Stimulated activated CD4-positive, alpha-beta T cell treated with anti-CD3 and anti-CD28 coated beads, Interleukin-1b, Interleukin-23, amount 100 ng/mL, for 24 hours (primary cell): Measurements from ENCODE around the gene APOOL.
A peak's percentile ranks its signal among the peaks of the same experiment; 100 is the strongest.
"Not testable (repeated sequence)": the region's sequence is repeated elsewhere in the genome, so short reads cannot be mapped to it uniquely, and the experiment has no call there.

Source experiments
- DNase-seq, 4 experiments: peaks; one replicate each; pipeline ENCODE4 v3.0.0-alpha.2; 2020; ENCODE audit warnings: low read depth in 4 of 4, low spot score in 1 of 4

APOOL gene

GRCh38 chrX:85003655-85004244, at the start of gene APOOL:
Gene APOOL (plus strand): TSS chrX:85003877. CDS start chrX:85003913, 36 bp downstream.
- peak; percentile 47 to 69 (median 57) for DNase-seq

GRCh38 chrX:84956304-84956703, 47.4 kb upstream of the APOOL start:
- no peak for DNase-seq

GRCh38 chrX:84974803-84975202, 28.9 kb upstream of the APOOL start:
- no peak for DNase-seq

- not testable (repeated sequence) for DNase-seq
Measured at GRCh38 chrX:84991739-84992138, 11.9 kb upstream of the APOOL start.

- DNase-seq, result no peak
Measured at GRCh38 chrX:84993150-84993549, 10.5 kb upstream of the APOOL start.

- DNase-seq, result no peak
Measured at GRCh38 chrX:85001344-85001743, 2.3 kb upstream of the APOOL start.

- DNase-seq, result no peak
Measured at GRCh38 chrX:85004255-85004654, 578 bp downstream of the APOOL start.

GRCh38 chrX:85012098-85012497, 8.4 kb downstream of the APOOL start:
- no peak for DNase-seq

- DNase-seq, result not testable (repeated sequence)
Measured at GRCh38 chrX:85015351-85015750, 11.7 kb downstream of the APOOL start.

GRCh38 chrX:85017721-85018120, 14.0 kb downstream of the APOOL start:
- DNase-seq, result no peak

GRCh38 chrX:85018471-85018870, 14.8 kb downstream of the APOOL start:
- no peak for DNase-seq

GRCh38 chrX:85020216-85020615, 16.5 kb downstream of the APOOL start:
- no peak for DNase-seq

- DNase-seq, result no peak
Measured at GRCh38 chrX:85024044-85024443, 20.4 kb downstream of the APOOL start.

- no peak for DNase-seq
Measured at GRCh38 chrX:85024562-85024961, 20.9 kb downstream of the APOOL start.

GRCh38 chrX:85026170-85026569, 22.5 kb downstream of the APOOL start:
- no peak for DNase-seq

GRCh38 chrX:85029043-85029442, 25.4 kb downstream of the APOOL start:
- no peak for DNase-seq

- DNase-seq, result no peak
Measured at GRCh38 chrX:85031505-85031904, 27.8 kb downstream of the APOOL start.

- no peak for DNase-seq
Measured at GRCh38 chrX:85037114-85037513, 33.4 kb downstream of the APOOL start.

GRCh38 chrX:85051627-85052026, 48.0 kb downstream of the APOOL start:
- DNase-seq, result no peak

- DNase-seq, result no peak
Measured at GRCh38 chrX:85052205-85052604, 48.5 kb downstream of the APOOL start.

- no peak for DNase-seq
Measured at GRCh38 chrX:85052636-85053343, 49.1 kb downstream of the APOOL start.

GRCh38 chrX:85065512-85066198, 62.0 kb downstream of the APOOL start:
- DNase-seq, result no peak
